H1 (cell line): ENCODE measurements around the gene MYH16. TPM values are rescaled to one million over a fixed set of nuclear protein-coding genes. Genes with fewer than 3 reads are reported as not detected.

Experiments used
- SIN3A ChIP-seq, 2 experiments: IDR thresholded peaks in 1 of 2; conservative IDR thresholded peaks in 1 of 2; 2 replicates each; pipeline ENCODE4 v1.6.1; 2011 to 2012; ENCODE audit warnings: low read length in 2 of 2, improper control_type of control experiment in 1 of 2, low read depth in 1 of 2, mild to moderate bottlenecking in 1 of 2
- polyA plus RNA-seq, 7 experiments: library from polyadenylated mRNA; depleted of rRNA in 3 of 7; stranded (reverse) in 5 of 7; unstranded in 2 of 7; fragments of >200 nt in 5 of 7; fragments of 200-250 nt in 2 of 7; gene quantifications; 1 replicate in 5 of 7; 2 replicates in 1 of 7; 4 replicates in 1 of 7; pipeline versions ENCODE4 v1.2.1 to v1.2.3, GENCODE V29; 2011 to 2013; ENCODE audit warnings: missing spikeins in 2 of 7, mixed read lengths in 2 of 7
- total RNA-seq: library from RNA; stranded (reverse); fragmentation: NEBNext Ultra II Directional; extraction: Animal tissue kit (Norgen Biotek cat#: 25700); gene quantifications from 2 replicates; pipeline ENCODE4 v1.2.1, GENCODE V29; 2021

The MYH16 gene
- total and polyA plus RNA-seq, 2 of the 8 experiments (the other 6 are each of a cell fraction or from before 2014, with no cell fraction given): not detected

DNA sequence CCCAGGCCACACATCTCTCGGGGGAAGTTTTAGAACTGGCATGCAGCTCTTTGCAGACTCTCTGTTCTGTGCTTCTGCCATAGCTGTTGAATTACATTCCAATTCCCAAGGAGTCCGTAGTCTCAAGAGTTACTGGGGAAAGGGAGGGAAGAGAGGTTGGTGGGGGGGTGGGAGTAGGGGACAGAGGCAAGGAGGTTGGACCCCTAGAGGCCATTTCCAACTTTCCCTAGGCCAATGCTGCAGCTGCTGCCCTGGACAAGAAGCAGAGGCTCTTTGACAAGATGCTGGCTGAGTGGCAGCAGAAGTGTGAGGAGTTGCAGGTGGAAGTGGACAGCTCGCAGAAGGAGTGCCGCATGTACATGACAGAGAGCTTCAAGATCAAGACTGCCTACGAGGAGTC is 23.8 kb downstream of the MYH16 start (continued):
- TF ChIP-seq SIN3A (conservative IDR thresholded peaks at IDR 0.05 in 1 of 2, IDR thresholded peaks at IDR 0.05 in 1 of 2; ENCODE audit: low read depth in 1 of 2, low read length in 2 of 2): no peak
